CD4-positive, alpha-beta T cell treated with Interleukin-17A for 4 hours (primary cell): ENCODE results near the gene PALD1.

Experiments used
- DNase-seq: peaks from one replicate; pipeline ENCODE4 v3.0.0-alpha.2; 2020; ENCODE audit warnings: mixed read lengths

The PALD1 gene

GRCh38 chr10:70478191-70479164 is at the start of gene PALD1:
Gene PALD1 (plus strand): TSS chr10:70478767. CDS start chr10:70525952, 47,185 bp downstream.
- peak; percentile 39 for DNase-seq

GRCh38 chr10:70430493-70431445 is 47.8 kb upstream of the PALD1 start:
- no peak for DNase-seq

GRCh38 chr10:70432101-70432500 is 46.5 kb upstream of the PALD1 start:
- no peak for DNase-seq

- peak; percentile 20 for DNase-seq
These were observed 45.9 kb upstream of the PALD1 start for GRCh38 chr10:70432561-70433263.

GRCh38 chr10:70433581-70434280 is 44.8 kb upstream of the PALD1 start:
- DNase-seq, result no peak

GRCh38 chr10:70435241-70436085 is 43.1 kb upstream of the PALD1 start:
- DNase-seq, result no peak

GRCh38 chr10:70437721-70438120 is 40.8 kb upstream of the PALD1 start:
- DNase-seq, result no peak

DNA sequence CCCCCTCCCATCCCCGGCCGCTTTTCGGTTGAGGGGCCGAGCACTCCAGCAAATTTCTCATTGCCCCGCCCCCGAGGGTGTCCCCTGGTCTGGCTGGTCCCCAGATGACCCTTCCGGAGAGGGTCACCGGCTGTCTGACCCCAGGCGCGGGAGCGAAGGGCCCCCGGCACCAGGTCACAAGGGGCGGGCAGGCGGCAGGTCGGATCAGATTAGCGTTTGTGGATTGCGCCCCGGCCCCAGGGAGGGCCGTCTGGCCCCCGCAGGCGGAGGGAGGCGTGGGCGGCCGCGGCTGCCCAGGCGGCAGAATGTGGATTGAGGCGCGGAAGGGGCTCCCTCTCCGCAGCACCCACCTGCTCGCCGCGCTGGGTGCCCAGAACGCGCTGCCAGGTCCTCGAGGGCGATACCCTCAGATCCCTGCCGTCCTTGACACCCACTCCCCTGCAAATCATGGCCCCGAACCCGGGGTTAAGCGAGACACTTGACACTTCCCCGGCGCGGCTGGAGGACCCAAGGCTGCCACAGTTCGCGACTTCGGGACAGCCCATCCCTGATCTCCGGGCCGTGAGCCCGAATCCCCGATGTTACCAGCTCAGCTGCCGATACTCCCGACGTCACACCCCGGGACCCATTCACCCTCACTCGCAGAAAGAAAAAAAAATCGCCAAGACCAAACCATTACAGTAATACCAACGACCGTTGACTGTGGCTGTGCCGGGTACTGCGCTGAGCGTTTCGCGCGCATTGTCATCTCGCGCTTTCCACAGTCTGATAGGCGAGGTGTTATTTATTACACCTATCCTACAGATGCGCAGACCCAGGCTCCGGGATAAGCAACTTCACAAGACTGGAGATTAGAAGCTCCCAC is 38.0 kb upstream of the PALD1 start:
- DNase-seq, result no peak

GRCh38 chr10:70441161-70441894 is 37.2 kb upstream of the PALD1 start, which contains the start of gene NODAL:
Gene NODAL (minus strand): TSS chr10:70441681. CDS start chr10:70441667, 14 bp downstream.
- peak; percentile 19 for DNase-seq

DNA sequence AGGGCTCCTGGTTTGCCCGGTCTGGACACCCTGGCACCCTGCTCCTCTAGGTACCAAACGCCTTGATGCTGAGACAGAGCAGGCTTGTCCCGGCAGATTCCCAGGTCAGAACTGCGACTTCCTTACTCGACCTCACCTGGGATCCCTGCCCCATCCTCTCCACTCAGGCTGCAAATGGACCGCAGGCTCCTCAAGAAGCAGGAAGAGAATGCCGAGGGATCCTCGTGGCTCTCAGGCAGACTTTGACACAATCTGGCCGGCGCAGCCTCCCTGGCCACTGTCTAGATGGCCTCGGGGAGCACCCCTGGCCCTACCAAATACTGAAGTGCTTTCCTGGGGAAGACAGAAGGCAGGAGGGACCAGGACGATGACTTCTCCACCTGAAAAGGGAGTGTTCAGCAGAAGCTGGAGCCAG is 36.7 kb upstream of the PALD1 start:
- DNase-seq, result no peak

DNA sequence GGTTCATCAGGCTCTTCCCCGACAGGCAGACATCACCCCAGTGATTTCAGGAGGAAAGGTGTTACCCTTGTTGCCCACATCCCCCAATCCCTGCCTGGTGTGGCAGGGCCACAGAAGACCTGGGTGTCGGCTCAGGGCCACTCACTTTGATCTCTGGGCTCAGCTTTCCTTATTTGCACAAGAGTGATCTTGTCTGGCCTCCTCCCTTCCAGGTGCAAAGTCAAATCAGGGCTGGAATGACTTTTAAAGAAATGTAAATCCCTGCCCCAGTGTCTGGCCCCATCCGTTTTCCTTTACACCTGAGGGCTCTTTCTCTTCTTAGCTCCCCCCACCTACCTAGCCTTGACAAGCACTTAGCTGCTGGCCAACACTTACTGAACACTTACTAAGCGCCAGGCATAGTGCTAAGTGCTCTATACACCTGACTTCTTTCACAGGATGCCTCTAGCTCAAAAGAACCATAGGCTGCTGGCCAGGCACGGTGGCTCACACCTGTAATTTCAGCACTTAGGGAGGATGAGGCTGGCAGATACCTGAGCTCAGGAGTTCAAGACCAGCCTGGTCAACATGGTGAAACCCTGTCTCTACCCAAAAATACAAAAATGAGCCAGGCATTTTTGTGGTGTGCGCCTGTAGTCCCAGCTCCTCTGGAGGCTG is 36.1 kb upstream of the PALD1 start:
- DNase-seq, result no peak

DNA sequence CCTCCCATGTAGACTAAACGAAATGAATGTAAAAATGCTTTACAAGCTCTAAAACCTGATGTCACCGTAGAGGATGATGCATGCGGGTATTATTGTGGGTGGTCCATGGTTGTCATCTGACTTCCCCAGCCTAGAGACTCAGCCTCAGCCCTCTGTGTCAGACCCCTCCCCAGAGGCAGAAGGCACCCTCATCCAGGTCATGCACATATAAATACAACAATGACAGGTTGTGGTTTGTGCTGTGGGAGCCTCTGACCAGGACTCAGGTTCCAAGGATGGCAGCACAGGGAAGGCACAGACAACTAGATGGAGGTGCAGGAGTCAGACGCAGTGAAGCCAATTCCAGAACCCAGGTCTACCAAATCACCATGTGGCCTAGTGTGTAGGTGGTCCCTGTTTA is 33.8 kb upstream of the PALD1 start:
- DNase-seq, result no peak

- DNase-seq, result no peak
These were observed 32.6 kb upstream of the PALD1 start for GRCh38 chr10:70445718-70446657.

GRCh38 chr10:70448236-70448635 is 30.3 kb upstream of the PALD1 start:
- no peak for DNase-seq

DNA sequence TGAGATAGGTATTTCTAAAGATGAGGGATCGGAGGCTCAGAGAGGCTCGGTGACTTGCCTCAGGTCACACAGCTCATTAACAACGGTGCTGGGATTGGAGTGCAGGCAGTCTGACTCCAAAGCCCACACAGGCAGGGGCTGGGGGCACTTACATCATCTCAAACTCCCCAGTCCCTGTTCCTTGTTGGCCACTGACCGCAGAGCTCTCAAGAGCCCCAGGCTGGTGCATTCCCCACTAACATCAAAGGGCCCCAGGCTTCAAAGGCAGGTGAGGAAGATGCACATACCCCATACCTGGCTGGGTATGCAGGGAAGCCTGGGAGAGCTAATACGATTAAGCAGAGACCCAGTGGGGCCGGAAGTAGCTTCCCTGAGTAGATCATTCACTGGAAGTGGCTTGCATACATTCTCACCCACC is 23.3 kb upstream of the PALD1 start:
- DNase-seq, result no peak

- DNase-seq, result no peak
These were observed 22.4 kb upstream of the PALD1 start for GRCh38 chr10:70456164-70456563.

DNA sequence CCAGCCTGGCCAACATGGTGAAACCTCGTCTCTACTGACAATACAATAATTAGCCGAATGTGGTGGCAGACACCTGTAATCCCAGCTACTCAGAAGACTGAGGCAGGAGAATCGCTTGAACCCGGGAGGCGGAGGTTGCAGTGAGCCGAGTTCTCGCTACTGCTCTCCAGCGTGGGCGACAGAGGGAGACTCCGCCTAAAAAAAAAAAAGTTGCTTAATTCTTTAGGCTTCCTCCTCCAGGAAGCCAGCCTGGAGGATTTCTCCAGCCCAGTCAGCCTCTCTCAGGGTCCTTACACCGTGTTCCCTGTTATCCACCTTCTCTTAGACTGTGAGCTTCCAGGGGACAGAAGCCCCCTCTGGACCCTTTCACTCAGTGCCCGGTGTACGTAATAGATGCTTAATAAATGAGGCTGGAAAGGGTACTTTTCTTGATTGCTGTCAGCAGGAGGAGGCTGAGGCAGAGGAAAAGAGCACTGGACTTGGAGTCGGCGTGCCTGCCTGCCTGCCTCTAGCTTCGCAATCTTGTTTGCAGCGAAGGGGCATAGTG is 20.7 kb upstream of the PALD1 start:
- DNase-seq, result no peak
